ENCODE data around the gene ABHD12.
"Not testable (repeated sequence)": the region's sequence is repeated elsewhere in the genome, so short reads cannot be mapped to it uniquely, and the experiment has no call there.

The ABHD12 gene

GRCh38 chr20:25321991-25322390, 68.6 kb downstream of the ABHD12 start:
- DNase-seq (ENCODE audit: low spot score), result no peak

GRCh38 chr20:25321262-25321831, 69.3 kb downstream of the ABHD12 start:
- no peak for DNase-seq (ENCODE audit: low spot score)

DNA sequence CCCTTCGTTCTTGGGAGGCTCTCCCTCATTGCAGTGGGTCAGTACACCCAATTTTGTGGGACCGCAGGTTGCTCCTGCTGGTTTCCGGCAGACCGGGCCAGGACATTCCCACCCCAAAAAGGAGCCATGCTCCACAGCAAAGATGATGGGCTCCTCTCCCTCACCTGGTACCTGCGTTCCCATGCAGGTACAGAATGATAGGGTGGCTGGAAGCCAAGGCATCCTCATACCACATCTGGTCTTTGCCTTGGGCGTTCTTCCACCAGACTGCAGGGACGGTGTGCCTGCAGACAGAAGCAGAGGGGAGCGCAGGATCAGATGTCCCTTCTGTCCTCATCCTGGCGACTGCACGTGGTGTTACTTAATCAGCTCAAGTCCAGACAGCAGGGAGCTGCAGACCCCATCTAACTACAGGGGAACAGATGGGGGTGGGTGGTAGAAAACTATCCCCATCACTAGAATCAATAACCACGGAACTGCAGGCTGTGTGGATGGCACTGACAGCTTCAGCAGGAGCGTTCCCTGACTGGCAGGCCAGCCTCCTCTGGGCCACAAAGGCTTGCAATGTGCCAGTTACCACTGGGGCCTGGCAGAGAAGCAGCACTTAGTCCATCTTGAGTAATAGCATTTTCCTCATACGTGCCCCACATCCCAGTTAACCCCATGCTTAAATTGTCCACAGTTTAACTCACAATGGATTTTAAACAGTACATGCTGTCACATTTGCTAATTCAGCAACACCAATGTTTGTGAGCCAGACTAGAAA, 70.4 kb downstream of the ABHD12 start:
- peak; percentile 51 for DNase-seq (ENCODE audit: low spot score)

- no peak for DNase-seq (ENCODE audit: low spot score)
These were observed 71.2 kb downstream of the ABHD12 start for GRCh38 chr20:25319241-25320034.

GRCh38 chr20:25318471-25319240, 72.0 kb downstream of the ABHD12 start:
- peak; percentile 74 for DNase-seq (ENCODE audit: low spot score)

- DNase-seq (ENCODE audit: low spot score), result no peak
These were observed 73.1 kb downstream of the ABHD12 start for GRCh38 chr20:25317351-25318075.

DNA sequence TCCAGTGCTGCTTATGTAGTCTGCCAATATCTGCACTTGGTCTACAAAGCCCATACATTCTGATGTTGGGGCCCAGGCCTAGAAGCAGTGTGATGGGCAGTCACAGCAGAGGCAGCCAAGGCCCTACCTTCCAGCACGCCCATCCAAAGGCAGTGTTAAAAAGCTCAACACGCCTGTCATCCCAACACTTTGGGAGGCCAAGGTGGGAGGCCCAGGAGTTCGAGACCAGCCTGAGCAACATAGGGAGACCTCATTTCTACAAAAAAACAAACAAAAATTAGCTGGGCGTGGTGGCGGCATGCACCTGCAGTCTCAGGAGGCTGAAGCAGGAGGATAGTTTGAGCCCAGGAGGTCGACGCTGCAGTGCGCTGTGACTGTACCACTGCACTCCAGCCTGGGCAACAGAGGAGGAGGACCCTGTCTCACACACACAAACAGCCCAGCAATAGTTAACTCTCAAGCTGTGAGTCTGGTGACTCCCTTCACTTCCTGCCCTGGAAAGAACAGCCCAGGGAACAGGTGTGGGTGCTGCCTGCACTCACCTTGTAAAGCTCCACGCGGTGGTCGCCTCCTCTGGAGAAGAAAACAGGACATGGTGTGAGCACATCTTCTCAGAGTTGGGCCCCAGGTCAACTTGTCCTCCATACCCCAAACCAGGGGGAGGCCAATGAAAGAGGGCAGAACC, 74.0 kb downstream of the ABHD12 start:
- no peak for DNase-seq (ENCODE audit: low spot score)

GRCh38 chr20:25315418-25316210, 75.0 kb downstream of the ABHD12 start:
- DNase-seq (ENCODE audit: low spot score), result no peak

DNA sequence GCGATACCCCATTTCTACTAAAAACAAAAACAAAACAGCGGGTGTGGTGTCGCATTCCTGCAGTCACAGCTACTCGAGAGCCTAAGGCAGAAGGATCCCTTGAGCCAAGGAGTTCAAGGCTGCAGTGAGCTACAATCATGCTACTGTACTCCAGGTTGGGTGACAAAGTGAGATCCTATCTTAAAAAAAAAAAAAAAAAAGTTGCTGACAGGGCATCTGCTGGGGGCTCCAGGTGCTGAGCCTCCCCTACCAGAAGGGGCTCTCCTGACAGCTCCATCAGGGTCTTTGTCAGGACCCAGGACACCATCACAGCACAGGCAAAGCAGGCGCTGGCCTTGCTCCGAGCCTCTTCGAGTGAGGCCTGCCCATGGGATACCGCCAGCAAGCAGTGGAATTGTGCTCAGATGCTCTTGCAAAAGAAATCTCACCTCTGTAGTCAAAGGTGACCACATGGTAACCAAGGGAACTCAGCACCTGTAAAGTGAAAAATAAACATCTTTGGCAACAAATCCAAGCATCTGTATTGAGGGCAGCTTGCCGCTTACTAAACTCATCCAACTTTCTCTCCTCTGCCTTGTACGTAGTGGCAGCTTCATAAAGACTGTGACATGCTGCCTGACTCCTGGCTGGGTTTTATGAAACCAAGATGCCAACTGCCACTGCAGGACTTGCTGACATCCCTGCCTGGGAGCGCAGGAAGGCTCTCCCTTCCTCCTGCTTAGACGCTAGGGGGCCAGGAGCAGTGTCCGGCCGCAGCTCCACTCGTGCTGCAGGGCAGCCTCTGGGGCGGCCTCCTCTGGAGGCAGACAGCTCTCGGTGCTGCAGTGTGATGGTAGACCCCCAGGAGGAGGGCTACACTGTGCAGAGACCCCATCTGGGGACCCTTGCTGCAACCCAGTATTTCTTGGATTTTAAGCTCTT, 75.9 kb downstream of the ABHD12 start:
- DNase-seq (ENCODE audit: low spot score), result no peak

DNA sequence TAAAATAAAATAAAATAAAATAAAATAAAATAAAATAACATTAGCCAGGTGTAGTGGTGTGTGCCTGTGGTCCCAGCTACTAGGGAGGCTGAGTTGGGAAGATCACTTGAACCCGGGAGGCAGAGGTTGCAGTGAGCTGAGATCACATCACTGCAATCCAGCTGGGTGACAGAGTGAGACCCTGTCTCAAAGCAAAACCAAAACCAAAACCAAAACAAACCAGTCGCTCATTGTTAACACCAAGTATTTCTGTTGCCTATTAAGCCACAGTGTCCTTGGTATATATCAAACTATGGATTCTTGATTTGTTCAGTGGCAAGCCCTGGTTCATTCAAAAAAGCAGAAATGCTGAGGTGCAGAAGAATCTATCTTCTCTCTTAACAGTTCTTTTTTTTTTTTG, 77.0 kb downstream of the ABHD12 start:
- no peak for DNase-seq (ENCODE audit: low spot score)

GRCh38 chr20:25312716-25313115, 77.9 kb downstream of the ABHD12 start:
- not testable (repeated sequence) for DNase-seq (ENCODE audit: low spot score)

GRCh38 chr20:25310921-25311728, 79.5 kb downstream of the ABHD12 start:
- DNase-seq (ENCODE audit: low spot score), result no peak

DNA sequence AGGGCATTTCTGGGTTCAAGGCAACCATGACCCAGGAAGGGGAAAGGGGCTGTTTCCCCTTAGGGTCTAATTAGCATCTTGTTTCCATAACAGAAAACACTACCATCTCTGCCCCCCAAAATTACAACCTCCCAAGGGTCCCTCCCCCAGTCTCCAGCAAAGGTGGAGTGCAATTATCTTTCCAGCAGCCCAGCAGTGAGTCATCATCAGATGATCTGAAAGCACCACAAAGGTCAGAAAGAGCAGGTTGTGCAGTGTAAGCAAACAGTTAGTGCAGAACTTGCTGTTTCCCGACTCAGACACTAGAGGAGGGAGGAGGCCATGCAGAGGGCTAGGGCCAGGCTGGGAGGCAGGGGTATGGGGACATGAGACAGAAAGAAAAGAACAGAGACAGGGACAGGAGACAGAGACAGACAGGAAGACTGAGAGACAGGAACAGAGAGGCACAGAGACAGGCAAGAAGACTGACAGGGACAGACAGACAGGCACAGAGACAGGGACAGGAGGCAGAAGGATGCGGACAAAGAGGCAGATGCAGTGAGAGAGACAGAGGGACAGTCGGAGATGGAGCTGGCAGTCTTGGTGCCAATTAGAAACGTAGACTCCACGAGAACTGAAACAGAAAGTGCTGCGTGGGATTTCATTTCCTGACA, 80.2 kb downstream of the ABHD12 start:
- peak; percentile 75 for DNase-seq (ENCODE audit: low spot score)

- DNase-seq (ENCODE audit: low spot score), result no peak
These were observed 81.0 kb downstream of the ABHD12 start for GRCh38 chr20:25309395-25310267.

DNA sequence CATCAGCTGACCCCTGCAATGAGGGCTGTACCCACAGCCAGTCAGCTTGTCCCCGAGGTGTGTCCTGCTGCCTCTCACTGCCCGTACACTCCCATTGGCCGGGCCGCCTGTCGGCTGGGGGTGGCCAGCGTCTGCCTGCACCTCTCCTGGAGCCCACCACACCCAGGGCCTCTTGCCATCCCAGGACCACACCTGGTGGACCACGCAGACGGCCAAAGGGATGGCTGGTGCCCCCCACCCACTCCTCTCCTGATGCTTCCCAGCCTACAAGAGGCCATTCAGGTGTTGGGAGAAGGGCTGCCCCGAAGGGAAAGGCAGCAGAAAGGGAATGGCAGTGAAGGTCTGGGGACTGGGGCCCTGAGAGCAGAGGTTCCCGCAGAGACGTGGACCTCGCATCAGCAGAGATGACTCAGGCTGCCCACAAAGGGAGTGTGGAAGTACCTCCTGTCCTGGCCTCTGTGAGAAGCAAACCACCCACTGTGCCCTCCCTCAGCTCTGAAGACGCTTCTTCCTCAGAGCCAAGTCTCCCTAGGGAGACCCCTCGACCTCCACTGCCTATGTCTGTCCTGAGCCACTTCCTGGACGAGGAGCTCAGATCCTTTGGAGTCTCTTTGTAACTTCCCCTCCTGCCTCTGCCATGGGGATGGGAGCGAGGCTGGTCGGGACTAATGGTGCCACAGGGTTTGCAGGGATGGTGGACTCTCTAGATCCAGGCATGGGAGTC, 81.8 kb downstream of the ABHD12 start:
- no peak for DNase-seq (ENCODE audit: low spot score)

DNA sequence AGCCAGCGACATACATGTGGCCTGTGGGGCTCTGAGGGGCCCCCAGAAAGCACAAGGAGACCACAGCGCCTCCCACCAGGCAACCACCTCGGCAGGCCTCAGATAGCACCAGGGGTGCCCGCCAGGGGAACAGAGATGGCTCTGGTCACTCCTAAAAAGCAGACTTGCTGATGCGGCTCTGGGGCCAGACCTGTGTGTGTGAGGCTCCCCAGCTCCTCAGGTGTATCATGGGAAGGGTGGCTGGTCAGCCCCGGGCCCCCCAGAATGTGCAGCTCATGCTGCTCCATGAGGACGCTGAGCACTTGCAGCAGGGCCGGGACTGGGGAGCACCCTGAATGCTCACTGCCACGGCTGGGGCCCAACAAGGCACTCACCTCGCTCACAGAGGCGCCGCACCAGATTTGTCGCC, 82.5 kb downstream of the ABHD12 start:
- DNase-seq (ENCODE audit: low spot score), result no peak

All from globus pallidus (tissue), 1 donor.